ENCODE measurements around the gene UBE2U.
"Not testable (repeated sequence)": the region's sequence is repeated elsewhere in the genome, so short reads cannot be mapped to it uniquely, and the experiment has no call there.

Gene UBE2U

DNA sequence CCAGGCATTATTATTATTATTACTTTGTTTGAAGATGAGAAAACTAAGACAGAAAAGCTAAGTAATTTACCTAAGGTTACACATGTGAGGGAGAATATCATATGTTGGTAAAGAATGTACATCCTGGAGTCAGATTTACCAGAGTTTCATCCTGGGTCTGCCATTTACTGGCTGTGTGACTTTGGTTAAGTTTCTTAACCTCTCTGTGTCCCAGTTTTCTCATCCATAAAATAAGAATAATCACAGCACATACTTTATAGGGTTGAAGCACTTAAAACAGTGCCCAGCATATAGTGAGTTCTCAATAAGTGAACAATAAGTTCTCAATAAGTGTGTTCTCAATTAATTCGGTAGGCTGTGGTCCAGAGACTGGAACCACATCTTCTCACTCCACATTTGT is 32.5 kb downstream of the UBE2U start:
- peaks cover 7 to 14% of the 10 kb centered on the region in 2 donors for H3K27me3 Mint-ChIP-seq
- H3K36me3 Mint-ChIP-seq (ENCODE audit: insufficient read depth), result peaks cover 4% of the 10 kb centered on the region
- no peak overlapping the region for H3K4me3 Mint-ChIP-seq
- H3K9me3 Mint-ChIP-seq, result no peaks in the 10 kb centered on the region
- no peaks in the 10 kb centered on the region for H3K4me1 Mint-ChIP-seq (ENCODE audit: low read depth in 2 of 2)
- ATAC-seq (replicated peaks), result no peak
- no peak for DNase-seq
- no peak overlapping the region for H3K27ac Mint-ChIP-seq

DNA sequence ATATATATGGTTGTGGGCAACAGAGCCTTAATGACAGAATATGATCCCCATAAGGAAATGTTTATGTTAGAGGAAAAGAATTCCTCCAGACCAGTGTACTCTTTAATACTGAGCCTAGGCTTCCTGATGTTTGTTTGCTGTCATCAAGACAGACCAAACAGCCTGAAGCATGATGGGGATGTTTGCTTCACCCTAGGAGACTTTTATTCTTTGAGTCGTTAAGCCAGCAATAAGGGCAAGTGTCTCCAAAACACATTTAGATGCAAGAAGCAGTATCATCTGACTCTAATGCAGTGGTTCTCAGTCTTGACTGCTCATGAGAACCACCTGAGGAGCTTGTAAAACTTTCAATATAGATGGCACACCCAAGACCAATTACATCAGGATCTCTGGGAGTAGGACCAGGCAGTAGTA is 33.1 kb downstream of the UBE2U start:
- ATAC-seq (replicated peaks), result no peak
- Mint-ChIP-seq H3K36me3 (ENCODE audit: insufficient read depth) (peaks cover 4% of the 10 kb centered on the region), H3K4me1 (ENCODE audit: low read depth in 2 of 2) (no peaks in the 10 kb centered on the region), H3K4me3 (no peak overlapping the region), H3K9me3 (no peaks in the 10 kb centered on the region), H3K27ac (no peak overlapping the region), H3K27me3 (peaks cover 7 to 14% of the 10 kb centered on the region in 2 donors)
- DNase-seq, result no peak

DNA sequence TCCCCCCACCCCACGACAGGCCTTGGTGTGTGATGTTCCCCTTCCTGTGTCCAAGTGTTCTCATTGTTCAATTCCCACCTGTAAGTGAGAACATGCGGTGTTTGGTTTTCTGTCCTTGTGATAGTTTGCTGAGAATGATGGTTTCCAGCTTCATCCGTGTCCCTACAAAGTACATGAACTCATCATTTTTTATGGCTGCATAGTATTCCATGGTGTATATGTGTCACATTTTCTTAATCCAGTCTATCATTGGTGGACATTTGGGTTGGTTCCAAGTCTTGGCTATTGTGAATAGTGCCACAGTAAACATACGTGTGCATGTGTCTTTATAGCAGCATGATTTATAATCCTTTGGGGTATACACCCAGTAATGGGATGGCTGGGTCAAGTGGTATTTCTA is 36.1 kb downstream of the UBE2U start:
- not testable (repeated sequence) for H3K27me3 Mint-ChIP-seq; H3K4me1 Mint-ChIP-seq (ENCODE audit: low read depth in 2 of 2); ATAC-seq (replicated peaks); H3K9me3 Mint-ChIP-seq; H3K4me3 Mint-ChIP-seq; H3K36me3 Mint-ChIP-seq (ENCODE audit: insufficient read depth); H3K27ac Mint-ChIP-seq; DNase-seq

DNA sequence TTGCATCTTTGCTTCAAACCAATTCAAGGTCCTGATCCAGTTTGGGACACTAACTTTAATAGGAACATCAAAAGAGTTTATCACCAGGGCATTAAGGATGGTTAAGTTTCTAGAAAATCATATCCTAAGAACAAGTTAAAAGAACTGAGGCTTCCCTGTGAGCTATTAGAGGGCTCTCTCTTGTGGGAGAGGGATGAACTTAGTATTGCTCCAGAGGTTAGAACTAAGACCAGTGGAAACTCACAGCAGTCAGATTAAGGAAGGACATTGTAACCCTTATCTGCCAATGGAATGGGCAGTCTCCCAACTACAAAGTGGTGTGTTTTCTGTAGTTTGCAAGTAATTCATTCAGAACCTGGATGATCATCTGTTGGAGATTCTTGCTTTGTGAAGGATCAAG is 36.8 kb downstream of the UBE2U start:
- H3K27ac Mint-ChIP-seq, result no peak overlapping the region
- no peak for ATAC-seq (replicated peaks)
- H3K36me3 Mint-ChIP-seq (ENCODE audit: insufficient read depth), result peaks cover 4% of the 10 kb centered on the region
- DNase-seq, result no peak
- no peaks in the 10 kb centered on the region for H3K9me3 Mint-ChIP-seq
- no peak overlapping the region for H3K4me3 Mint-ChIP-seq
- peaks cover 0 to 5% of the 10 kb centered on the region in 2 donors for H3K27me3 Mint-ChIP-seq
- peaks cover 0 to 4% of the 10 kb centered on the region in 2 donors for H3K4me1 Mint-ChIP-seq (ENCODE audit: low read depth in 2 of 2)

DNA sequence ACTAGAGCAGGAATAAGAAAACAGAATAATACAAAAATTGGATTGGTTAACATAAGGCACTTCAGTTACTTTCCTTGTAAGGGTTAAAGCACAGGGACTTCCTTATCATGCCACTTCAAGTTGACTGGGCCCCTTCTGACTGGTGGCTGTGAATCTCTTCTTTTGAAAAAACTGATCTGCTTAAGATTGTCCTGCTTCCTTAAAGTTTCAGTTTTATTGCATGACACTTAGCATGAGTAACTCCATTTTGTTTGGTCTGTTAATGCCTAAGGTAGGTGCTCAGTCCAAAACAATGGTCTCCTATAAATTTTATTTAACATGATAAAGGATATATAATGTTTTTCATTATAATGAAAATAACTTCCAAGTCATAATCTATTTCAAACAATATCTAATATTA is 37.6 kb downstream of the UBE2U start:
- H3K36me3 Mint-ChIP-seq (ENCODE audit: insufficient read depth), result peaks cover 4% of the 10 kb centered on the region
- H3K27me3 Mint-ChIP-seq, result peaks cover 0 to 11% of the 10 kb centered on the region in 2 donors
- DNase-seq (no peak), ATAC-seq (replicated peaks) (no peak)
- no peak overlapping the region for H3K4me3 Mint-ChIP-seq
- no peak overlapping the region for H3K27ac Mint-ChIP-seq
- H3K9me3 Mint-ChIP-seq, result no peaks in the 10 kb centered on the region
- H3K4me1 Mint-ChIP-seq (ENCODE audit: low read depth in 2 of 2), result peaks cover 4 to 9% of the 10 kb centered on the region in 2 donors

DNA sequence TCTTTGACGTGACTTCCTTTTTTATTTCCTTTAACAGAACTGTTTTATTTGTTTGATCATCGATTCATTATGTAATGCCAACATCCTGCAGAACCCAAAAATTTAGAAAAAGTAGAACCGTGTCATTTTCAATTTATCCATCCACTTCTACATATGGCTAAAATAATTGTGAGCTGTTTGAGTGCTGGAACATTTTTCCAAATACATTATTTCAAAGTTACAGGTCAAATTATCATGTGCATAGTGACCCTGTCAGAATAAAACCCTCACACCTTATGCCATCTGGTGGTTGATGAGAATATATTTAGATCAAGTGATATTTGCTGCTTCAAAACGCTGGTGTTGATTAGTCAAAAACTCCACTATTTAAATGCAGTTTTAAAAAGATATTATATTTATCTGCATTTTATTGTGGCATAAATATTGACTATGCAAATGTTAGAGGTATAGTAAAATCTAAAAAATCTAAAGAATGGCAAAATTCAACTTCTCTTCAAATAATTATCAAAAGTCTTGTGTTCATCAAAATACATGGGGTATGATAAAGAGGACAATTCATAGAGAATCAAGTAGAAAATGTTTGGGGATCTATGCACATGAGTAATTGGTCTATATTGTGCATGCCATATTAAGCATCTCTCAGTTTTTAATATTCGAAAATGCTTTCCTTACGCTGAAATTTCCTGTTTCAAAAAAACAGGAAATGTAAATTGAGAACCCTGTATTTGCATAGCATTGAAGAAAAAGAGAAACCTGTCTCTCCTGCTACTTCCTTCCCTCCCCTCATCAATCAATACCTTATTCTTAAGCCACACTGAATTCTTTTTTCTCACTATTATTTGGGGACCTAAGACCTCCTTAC is 39.7 kb downstream of the UBE2U start:
- peak overlapping the region in 1 of 2 donors; percentile 45 for H3K4me3 Mint-ChIP-seq
- DNase-seq (no peak), ATAC-seq (replicated peaks) (no peak)
- peaks cover 16 to 18% of the 10 kb centered on the region in 2 donors for H3K27me3 Mint-ChIP-seq
- no peaks in the 10 kb centered on the region for H3K9me3 Mint-ChIP-seq
- peaks cover 4% of the 10 kb centered on the region for H3K36me3 Mint-ChIP-seq (ENCODE audit: insufficient read depth)
- H3K4me1 Mint-ChIP-seq (ENCODE audit: low read depth in 2 of 2), result peaks cover 4 to 9% of the 10 kb centered on the region in 2 donors
- peak overlapping the region in 1 of 2 donors; percentile 80 for H3K27ac Mint-ChIP-seq

- DNase-seq (no peak), ATAC-seq (replicated peaks) (no peak)
- no peaks in the 10 kb centered on the region for H3K9me3 Mint-ChIP-seq
- peak overlapping the region in 1 of 2 donors; percentile 80 for H3K27ac Mint-ChIP-seq
- peak overlapping the region in 1 of 2 donors; percentile 45 for H3K4me3 Mint-ChIP-seq
- H3K4me1 Mint-ChIP-seq (ENCODE audit: low read depth in 2 of 2), result peaks cover 4 to 9% of the 10 kb centered on the region in 2 donors
- H3K27me3 Mint-ChIP-seq, result peaks cover 20 to 21% of the 10 kb centered on the region in 2 donors
- peaks cover under 1% of the 10 kb centered on the region for H3K36me3 Mint-ChIP-seq (ENCODE audit: insufficient read depth)
Measured at GRCh38 chr1:64243757-64244080, 40.3 kb downstream of the UBE2U start.

DNA sequence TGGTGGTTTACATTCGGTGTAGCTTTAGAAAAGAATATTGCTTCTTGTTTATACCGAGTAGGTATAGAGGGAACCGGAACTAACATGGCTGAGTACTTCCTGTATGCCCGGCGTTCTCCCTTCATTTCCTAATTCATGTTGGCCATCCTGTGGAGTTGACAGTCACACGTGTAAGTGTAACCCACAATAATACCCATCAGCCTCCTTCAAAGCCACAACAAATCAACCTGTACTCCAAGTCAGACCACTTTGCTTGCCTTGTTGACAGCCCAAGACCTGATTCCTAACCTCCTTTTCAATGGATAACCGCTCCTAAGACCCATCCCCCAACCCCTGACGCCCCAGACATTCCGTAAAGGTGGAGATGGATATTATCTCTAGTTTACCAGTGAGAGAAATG is 42.1 kb downstream of the UBE2U start:
- Mint-ChIP-seq H3K27ac (no peak overlapping the region), H3K4me1 (ENCODE audit: low read depth in 2 of 2) (peaks cover 4 to 9% of the 10 kb centered on the region in 2 donors), H3K9me3 (no peaks in the 10 kb centered on the region), H3K27me3 (peaks cover 20 to 29% of the 10 kb centered on the region in 2 donors), H3K4me3 (peak overlapping the region in 1 of 2 donors; percentile 14), H3K36me3 (ENCODE audit: insufficient read depth) (no peaks in the 10 kb centered on the region)
- ATAC-seq (replicated peaks) (no peak), DNase-seq (no peak)

DNA sequence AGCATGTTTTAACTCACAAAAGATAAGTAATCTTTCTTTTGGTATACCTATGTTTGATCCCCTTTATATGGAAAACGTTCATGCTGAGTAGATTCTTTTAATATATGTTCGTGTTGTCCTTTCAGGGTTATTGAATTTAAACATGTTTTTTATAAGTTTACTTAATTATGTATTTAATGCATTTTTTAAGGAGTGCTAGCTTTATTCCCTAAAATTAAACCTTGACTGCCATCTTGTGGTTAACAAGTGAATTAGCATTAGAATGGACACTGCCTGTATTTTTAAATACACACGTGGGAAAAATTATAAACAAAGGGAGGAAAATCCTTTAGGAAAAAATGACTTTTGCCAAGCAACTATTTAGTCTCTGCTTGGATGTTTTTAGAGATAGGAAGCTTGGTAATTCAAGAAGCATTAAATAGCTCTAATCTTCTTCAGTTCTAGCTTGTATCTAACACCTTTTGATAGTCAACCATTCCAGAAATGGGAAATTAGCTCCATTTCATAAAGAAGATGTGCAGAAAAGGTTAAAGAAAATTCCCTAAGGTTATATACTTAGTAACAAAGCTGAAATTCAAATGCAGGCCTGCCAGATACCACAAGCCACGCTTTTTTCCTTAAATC is 43.0 kb downstream of the UBE2U start:
- no peaks in the 10 kb centered on the region for H3K9me3 Mint-ChIP-seq
- ATAC-seq (replicated peaks) (no peak), DNase-seq (no peak)
- peaks cover 20 to 29% of the 10 kb centered on the region in 2 donors for H3K27me3 Mint-ChIP-seq
- no peak overlapping the region for H3K4me3 Mint-ChIP-seq
- peaks cover 4 to 9% of the 10 kb centered on the region in 2 donors for H3K4me1 Mint-ChIP-seq (ENCODE audit: low read depth in 2 of 2)
- no peak overlapping the region for H3K27ac Mint-ChIP-seq
- H3K36me3 Mint-ChIP-seq (ENCODE audit: insufficient read depth), result no peaks in the 10 kb centered on the region

GRCh38 chr1:64248065-64248464 is 44.6 kb downstream of the UBE2U start:
- no peak for ATAC-seq (replicated peaks)
- Mint-ChIP-seq H3K36me3 (ENCODE audit: insufficient read depth) (no peaks in the 10 kb centered on the region), H3K4me1 (ENCODE audit: low read depth in 2 of 2) (peaks cover 4 to 9% of the 10 kb centered on the region in 2 donors), H3K4me3 (no peak overlapping the region), H3K27ac (no peak overlapping the region), H3K27me3 (peaks cover 26 to 33% of the 10 kb centered on the region in 2 donors), H3K9me3 (no peaks in the 10 kb centered on the region)
- no peak for DNase-seq

DNA sequence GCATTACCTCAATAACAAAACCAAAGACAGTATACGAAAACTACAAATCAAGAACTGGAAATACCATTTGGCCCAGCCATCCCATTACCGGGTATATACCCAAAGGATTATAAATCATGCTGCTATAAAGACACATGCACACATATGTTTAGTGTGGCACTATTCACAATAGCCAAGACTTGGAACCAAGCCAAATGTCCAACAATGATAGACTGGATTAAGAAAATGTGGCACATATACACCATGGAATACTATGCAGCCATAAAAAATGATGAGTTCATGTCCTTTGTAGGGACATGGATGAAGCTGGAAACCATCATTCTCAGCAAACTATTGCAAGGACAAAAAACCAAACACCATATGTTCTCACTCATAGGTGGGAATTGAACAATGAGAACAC is 47.0 kb downstream of the UBE2U start:
- not testable (repeated sequence) for H3K4me3 Mint-ChIP-seq; H3K36me3 Mint-ChIP-seq (ENCODE audit: insufficient read depth); H3K9me3 Mint-ChIP-seq; H3K27ac Mint-ChIP-seq; ATAC-seq (replicated peaks); H3K4me1 Mint-ChIP-seq (ENCODE audit: low read depth in 2 of 2); DNase-seq
- H3K27me3 Mint-ChIP-seq, result peaks cover 36 to 45% of the 10 kb centered on the region in 2 donors

DNA sequence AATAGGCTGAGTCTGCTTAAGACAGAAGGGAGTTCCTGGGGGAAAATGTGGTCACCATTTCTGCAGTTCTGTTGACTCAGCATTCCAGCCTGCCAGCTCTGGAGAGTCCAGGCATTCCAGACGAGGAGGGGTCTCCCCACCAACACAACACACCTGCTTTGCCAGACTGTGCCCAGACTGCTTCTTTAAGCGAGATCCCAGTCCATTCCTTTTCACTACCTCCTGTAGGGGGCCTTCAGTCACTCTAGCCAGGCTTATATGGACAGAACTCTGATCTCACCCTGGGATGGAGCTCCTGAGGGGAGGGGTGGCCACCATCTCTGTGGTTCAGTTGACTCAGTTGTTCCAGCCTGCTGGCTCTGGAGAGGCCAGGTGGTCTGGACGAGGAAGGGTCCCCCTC is 48.5 kb downstream of the UBE2U start:
- Mint-ChIP-seq H3K4me3 (no peak overlapping the region), H3K9me3 (no peaks in the 10 kb centered on the region)
- ATAC-seq (replicated peaks), result no peak

GRCh38 chr1:64257233-64257632 is 53.8 kb downstream of the UBE2U start:
- H3K36me3 Mint-ChIP-seq (ENCODE audit: insufficient read depth); DNase-seq; H3K4me1 Mint-ChIP-seq (ENCODE audit: low read depth in 2 of 2); H3K4me3 Mint-ChIP-seq; ATAC-seq (replicated peaks); H3K27ac Mint-ChIP-seq; H3K9me3 Mint-ChIP-seq: not testable (repeated sequence)
- peaks cover 29% of the 10 kb centered on the region in 2 donors for H3K27me3 Mint-ChIP-seq

More for the DNA sequence above, 48.5 kb downstream of the UBE2U start:
- no peaks in the 10 kb centered on the region for H3K4me1 Mint-ChIP-seq (ENCODE audit: low read depth in 2 of 2)
- no peak overlapping the region for H3K27ac Mint-ChIP-seq
- no peak for DNase-seq
- no peaks in the 10 kb centered on the region for H3K36me3 Mint-ChIP-seq (ENCODE audit: insufficient read depth)
- H3K27me3 Mint-ChIP-seq, result peaks cover 32 to 40% of the 10 kb centered on the region in 2 donors

DNA sequence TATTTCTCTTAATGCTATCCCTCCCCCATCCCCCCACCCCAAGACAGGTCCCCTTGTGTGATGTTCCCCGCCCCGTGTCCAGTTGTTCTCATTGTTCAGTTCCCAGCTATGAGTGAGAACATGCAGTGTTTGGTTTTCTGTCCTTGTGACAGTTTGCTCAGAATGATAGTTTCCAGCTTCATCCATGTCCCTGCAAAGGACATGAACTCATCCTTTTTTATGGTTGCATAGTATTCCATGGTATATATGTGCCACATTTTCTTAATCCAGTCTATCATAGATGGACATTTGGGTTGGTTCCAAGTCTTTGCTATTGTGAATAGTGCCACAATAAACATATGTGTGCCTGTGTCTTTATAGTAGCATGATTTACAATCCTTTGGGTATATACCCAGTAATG is 55.0 kb downstream of the UBE2U start:
- DNase-seq; H3K4me1 Mint-ChIP-seq (ENCODE audit: low read depth in 2 of 2); H3K27ac Mint-ChIP-seq; H3K4me3 Mint-ChIP-seq; H3K36me3 Mint-ChIP-seq (ENCODE audit: insufficient read depth); ATAC-seq (replicated peaks); H3K9me3 Mint-ChIP-seq: not testable (repeated sequence)
- peaks cover 31 to 32% of the 10 kb centered on the region in 2 donors for H3K27me3 Mint-ChIP-seq
